ENCODE data around the gene PPP1R15A.
"Not testable (repeated sequence)": the region's sequence is repeated elsewhere in the genome, so short reads cannot be mapped to it uniquely, and the experiment has no call there.

PPP1R15A gene

GRCh38 chr19:48890551-48890950 lies 18.3 kb downstream of the PPP1R15A start:
- Histone ChIP-seq H3K27me3 (replicated peaks in 2 of 5; ENCODE audit: control insufficient read depth in 4 of 5, insufficient read depth in 5 of 5, low read length in 4 of 5) (peaks cover 0 to 11% (median 9%) of the 10 kb centered on the region in 5 experiments), H3K4me3 (ENCODE audit: control insufficient read depth in 1 of 7, extremely low read depth in 1 of 7, insufficient read depth in 4 of 7, low read depth in 2 of 7, low read length in 6 of 7) (no peak overlapping the region), H3K27ac (ENCODE audit: insufficient read depth in 1 of 2, low read depth in 1 of 2, low read length in 2 of 2, poor library complexity in 1 of 2, severe bottlenecking in 2 of 2) (no peak overlapping the region), H3K4me1 (ENCODE audit: control extremely low read depth in 1 of 4, control insufficient read depth in 4 of 4, insufficient read depth in 4 of 4, low read length in 3 of 4) (peaks cover 0 to 8% (median 3%) of the 10 kb centered on the region in 4 experiments), H3K9me3 (ENCODE audit: control extremely low read depth in 1 of 5, control insufficient read depth in 4 of 5, insufficient read depth in 2 of 5, low read depth in 1 of 5, low read length in 4 of 5) (no peaks in the 10 kb centered on the region), H3K36me3 (ENCODE audit: control insufficient read depth in 4 of 4, insufficient read depth in 4 of 4, low read length in 3 of 4) (no peaks in the 10 kb centered on the region)
- ChIA-PET CTCF (no interaction called here), POLR2A (no interaction called here)
- 100% methylated on average over 1 of the region's 4 CpGs for WGBS (ENCODE audit: insufficient coverage)
- DNase-seq, result no peak

- H3K27ac ChIP-seq (ENCODE audit: insufficient read depth in 1 of 2, low read depth in 1 of 2, low read length in 2 of 2, poor library complexity in 1 of 2, severe bottlenecking in 2 of 2), result no peak overlapping the region
- peaks cover 0 to 23% (median 18%) of the 10 kb centered on the region in 4 experiments for H3K4me1 ChIP-seq (ENCODE audit: control extremely low read depth in 1 of 4, control insufficient read depth in 4 of 4, insufficient read depth in 4 of 4, low read length in 3 of 4)
- DNase-seq, result no peak
- peak overlapping the region in 3 of 7 experiments; percentile 55 to 66 (median 58) for H3K4me3 ChIP-seq (ENCODE audit: control insufficient read depth in 1 of 7, extremely low read depth in 1 of 7, insufficient read depth in 4 of 7, low read depth in 2 of 7, low read length in 6 of 7)
- H3K27me3 ChIP-seq (replicated peaks in 2 of 5; ENCODE audit: control insufficient read depth in 4 of 5, insufficient read depth in 5 of 5, low read length in 4 of 5), result peaks cover 0 to 11% (median 9%) of the 10 kb centered on the region in 5 experiments
- ChIA-PET POLR2A (interaction anchor here (1.1 to 1.4 kb wide), 2 partner anchors 17 to 23 kb away, joined by 3 read pairs; partner anchors contain the start of gene PPP1R15A), CTCF (interaction anchor here (0.7 to 1.0 kb wide), 2 partner anchors 10 to 23 kb away, joined by 3 read pairs; partner anchors contain the start of gene PPP1R15A)
- WGBS (ENCODE audit: insufficient coverage), result 57% methylated on average over 18 of the region's 21 CpGs
- no peaks in the 10 kb centered on the region for H3K9me3 ChIP-seq (ENCODE audit: control extremely low read depth in 1 of 5, control insufficient read depth in 4 of 5, insufficient read depth in 2 of 5, low read depth in 1 of 5, low read length in 4 of 5)
- H3K36me3 ChIP-seq (ENCODE audit: control insufficient read depth in 4 of 4, insufficient read depth in 4 of 4, low read length in 3 of 4), result no peaks in the 10 kb centered on the region
Observed at GRCh38 chr19:48895226-48895625, 23.0 kb downstream of the PPP1R15A start.

GRCh38 chr19:48896191-48896720 lies 24.0 kb downstream of the PPP1R15A start:
- H3K36me3 ChIP-seq (ENCODE audit: control insufficient read depth in 4 of 4, insufficient read depth in 4 of 4, low read length in 3 of 4), result no peaks in the 10 kb centered on the region
- H3K4me1 ChIP-seq (ENCODE audit: control extremely low read depth in 1 of 4, control insufficient read depth in 4 of 4, insufficient read depth in 4 of 4, low read length in 3 of 4), result peaks cover 0 to 32% (median 27%) of the 10 kb centered on the region in 4 experiments
- CTCF ChIA-PET, result interaction anchor here (1.0 kb wide), 1 partner anchor 11 kb away, joined by 3 read pairs; no protein-coding TSS in a partner anchor
- H3K4me3 ChIP-seq (ENCODE audit: control insufficient read depth in 1 of 7, extremely low read depth in 1 of 7, insufficient read depth in 4 of 7, low read depth in 2 of 7, low read length in 6 of 7), result peak overlapping the region in 5 of 7 experiments; percentile 19 to 66 (median 55)
- no peaks in the 10 kb centered on the region for H3K9me3 ChIP-seq (ENCODE audit: control extremely low read depth in 1 of 5, control insufficient read depth in 4 of 5, insufficient read depth in 2 of 5, low read depth in 1 of 5, low read length in 4 of 5)
- WGBS (ENCODE audit: insufficient coverage), result 5% methylated on average over 22 of the region's 25 CpGs
- POLR2A ChIA-PET, result interaction anchor here (0.8 to 1.4 kb wide), 4 partner anchors 10 to 24 kb away, joined by 3 to 5 read pairs (median 4); partner anchors contain the start of gene PPP1R15A
- peak; percentile 72 to 89 (median 85) for DNase-seq
- peaks cover 0 to 11% (median 9%) of the 10 kb centered on the region in 5 experiments for H3K27me3 ChIP-seq (replicated peaks in 2 of 5; ENCODE audit: control insufficient read depth in 4 of 5, insufficient read depth in 5 of 5, low read length in 4 of 5)
- peak overlapping the region in 1 of 2 experiments; percentile 34 for H3K27ac ChIP-seq (ENCODE audit: insufficient read depth in 1 of 2, low read depth in 1 of 2, low read length in 2 of 2, poor library complexity in 1 of 2, severe bottlenecking in 2 of 2)

GRCh38 chr19:48897181-48897580 lies 25.0 kb downstream of the PPP1R15A start:
- no peak overlapping the region for H3K4me3 ChIP-seq (ENCODE audit: control insufficient read depth in 1 of 7, extremely low read depth in 1 of 7, insufficient read depth in 4 of 7, low read depth in 2 of 7, low read length in 6 of 7)
- H3K9me3 ChIP-seq (ENCODE audit: control extremely low read depth in 1 of 5, control insufficient read depth in 4 of 5, insufficient read depth in 2 of 5, low read depth in 1 of 5, low read length in 4 of 5), result no peaks in the 10 kb centered on the region

GRCh38 chr19:48899386-48899749 lies 27.1 kb downstream of the PPP1R15A start:
- H3K36me3 ChIP-seq (ENCODE audit: control insufficient read depth in 4 of 4, insufficient read depth in 4 of 4, low read length in 3 of 4); H3K9me3 ChIP-seq (ENCODE audit: control extremely low read depth in 1 of 5, control insufficient read depth in 4 of 5, insufficient read depth in 2 of 5, low read depth in 1 of 5, low read length in 4 of 5); DNase-seq: not testable (repeated sequence)
- 98% methylated on average over 8 of the region's 11 CpGs for WGBS (ENCODE audit: insufficient coverage)
- Histone ChIP-seq H3K4me1 (ENCODE audit: control extremely low read depth in 1 of 4, control insufficient read depth in 4 of 4, insufficient read depth in 4 of 4, low read length in 3 of 4) (peaks cover 0 to 39% (median 30%) of the 10 kb centered on the region in 4 experiments), H3K27ac (ENCODE audit: insufficient read depth in 1 of 2, low read depth in 1 of 2, low read length in 2 of 2, poor library complexity in 1 of 2, severe bottlenecking in 2 of 2) (peak overlapping the region in 1 of 2 experiments; percentile 91), H3K27me3 (replicated peaks in 2 of 5; ENCODE audit: control insufficient read depth in 4 of 5, insufficient read depth in 5 of 5, low read length in 4 of 5) (peaks cover 0 to 11% (median 7%) of the 10 kb centered on the region in 5 experiments), H3K4me3 (ENCODE audit: control insufficient read depth in 1 of 7, extremely low read depth in 1 of 7, insufficient read depth in 4 of 7, low read depth in 2 of 7, low read length in 6 of 7) (peak overlapping the region in 6 of 7 experiments; percentile 82 to 99 (median 96))
- POLR2A ChIA-PET, result interaction anchor here (1.0 to 2.0 kb wide), 3 partner anchors 24 to 63 kb away, joined by 5 read pairs; partner anchors contain the start of gene PPP1R15A
- CTCF ChIA-PET, result interaction anchor here (1.0 to 1.5 kb wide), 2 partner anchors 21 to 54 kb away, joined by 3 to 4 read pairs; no protein-coding TSS in a partner anchor

More at GRCh38 chr19:48897181-48897580, 25.0 kb downstream of the PPP1R15A start:
- 100% methylated on average over 4 of the region's 5 CpGs for WGBS (ENCODE audit: insufficient coverage)
- Histone ChIP-seq H3K27ac (ENCODE audit: insufficient read depth in 1 of 2, low read depth in 1 of 2, low read length in 2 of 2, poor library complexity in 1 of 2, severe bottlenecking in 2 of 2) (no peak overlapping the region), H3K4me1 (ENCODE audit: control extremely low read depth in 1 of 4, control insufficient read depth in 4 of 4, insufficient read depth in 4 of 4, low read length in 3 of 4) (peaks cover 0 to 39% (median 30%) of the 10 kb centered on the region in 4 experiments), H3K36me3 (ENCODE audit: control insufficient read depth in 4 of 4, insufficient read depth in 4 of 4, low read length in 3 of 4) (peaks cover 2 to 3% (median 3%) of the 10 kb centered on the region in 4 experiments), H3K27me3 (replicated peaks in 2 of 5; ENCODE audit: control insufficient read depth in 4 of 5, insufficient read depth in 5 of 5, low read length in 4 of 5) (peaks cover 0 to 11% (median 9%) of the 10 kb centered on the region in 5 experiments)
- CTCF ChIA-PET, result no interaction called here
- DNase-seq, result no peak
- POLR2A ChIA-PET, result no interaction called here

GRCh38 chr19:48899781-48900476 lies 27.7 kb downstream of the PPP1R15A start, which contains the start of gene NUCB1:
Gene NUCB1, plus strand, starts transcription at chr19:48900312. Its CDS starts 485 bp downstream, at chr19:48900797.
- peak within 1 kb of the TSS; percentile 84 to 91 for H3K27ac ChIP-seq (ENCODE audit: insufficient read depth in 1 of 2, low read depth in 1 of 2, low read length in 2 of 2, poor library complexity in 1 of 2, severe bottlenecking in 2 of 2)
- DNase-seq, result peak; percentile 98 to 99 (median 98)
- H3K9me3 ChIP-seq (ENCODE audit: control extremely low read depth in 1 of 5, control insufficient read depth in 4 of 5, insufficient read depth in 2 of 5, low read depth in 1 of 5, low read length in 4 of 5), result no peaks in the 10 kb centered on the region
- POLR2A ChIA-PET, result interaction anchor here (0.9 to 2.0 kb wide), 4 partner anchors 25 to 68 kb away, joined by 3 to 5 read pairs (median 5); partner anchors contain the start of gene PPP1R15A
- peaks cover 5 to 13% (median 12%) of the 10 kb centered on the region in 4 experiments for H3K36me3 ChIP-seq (ENCODE audit: control insufficient read depth in 4 of 4, insufficient read depth in 4 of 4, low read length in 3 of 4)
- peaks cover 0 to 38% (median 30%) of the 10 kb centered on the region in 4 experiments for H3K4me1 ChIP-seq (ENCODE audit: control extremely low read depth in 1 of 4, control insufficient read depth in 4 of 4, insufficient read depth in 4 of 4, low read length in 3 of 4)
- H3K27me3 ChIP-seq (replicated peaks in 2 of 5; ENCODE audit: control insufficient read depth in 4 of 5, insufficient read depth in 5 of 5, low read length in 4 of 5), result peaks cover 0 to 6% (median 3%) of the 10 kb centered on the region in 5 experiments
- CTCF ChIA-PET, result interaction anchor here (1.0 to 1.5 kb wide), 3 partner anchors 16 to 55 kb away, joined by 3 to 4 read pairs (median 4); no protein-coding TSS in a partner anchor
- peak within 1 kb of the TSS; percentile 82 to 99 (median 94) for H3K4me3 ChIP-seq (ENCODE audit: control insufficient read depth in 1 of 7, extremely low read depth in 1 of 7, insufficient read depth in 4 of 7, low read depth in 2 of 7, low read length in 6 of 7)
- WGBS (ENCODE audit: insufficient coverage), result 4% methylated on average over 22 of the region's 34 CpGs

Measured in common myeloid progenitor, CD34-positive (primary cell).